KMS-11 (cell line): Measurements from ENCODE around the gene ANKHD1.

Experiments used
- H2AFZ ChIP-seq: fragments of 200-600 bp; sonication (generic); 2 replicates; pipeline ENCODE4 v1.6.1; 2016; ENCODE audit warnings: antibody characterized with exemption, mixed run types, low read depth
- H3K27ac ChIP-seq: fragments of 200-600 bp; sonication (generic); 2 replicates; pipeline ENCODE4 v1.6.1; 2016; ENCODE audit warnings: mild to moderate bottlenecking, mixed run types
- H3K27me3 ChIP-seq: fragments of 200-600 bp; sonication (generic); 2 replicates; pipeline ENCODE4 v1.6.1; 2017; ENCODE audit warnings: mild to moderate bottlenecking, low read depth, mixed run types, moderate library complexity; ENCODE audit not compliant: insufficient read depth
- H3K36me3 ChIP-seq: fragments of 200-600 bp; sonication (generic); 2 replicates; pipeline ENCODE4 v1.6.1; 2017; ENCODE audit warnings: mild to moderate bottlenecking, mixed run types; ENCODE audit not compliant: insufficient read depth
- H3K4me1 ChIP-seq: fragments of 200-600 bp; sonication (generic); 2 replicates; pipeline ENCODE4 v1.6.1; 2016; ENCODE audit warnings: mild to moderate bottlenecking, low read depth, mixed run types; ENCODE audit not compliant: poor library complexity, severe bottlenecking
- H3K4me2 ChIP-seq: fragments of 200-600 bp; sonication (generic); 2 replicates; pipeline ENCODE4 v1.7.0; 2016; ENCODE audit warnings: mild to moderate bottlenecking, mixed run types
- H3K4me3 ChIP-seq: fragments of 200-600 bp; sonication (generic); IDR thresholded peaks from 2 replicates; pipeline ENCODE4 v1.6.1; 2017; ENCODE audit warnings: low read depth, low read length, mixed read lengths; ENCODE audit not compliant: insufficient read depth
- H3K79me2 ChIP-seq: fragments of 200-600 bp; sonication (generic); 2 replicates; pipeline ENCODE4 v1.6.1; 2016; ENCODE audit warnings: low read depth, mixed run types; ENCODE audit not compliant: insufficient read depth
- H3K9ac ChIP-seq: fragments of 200-600 bp; sonication (generic); 2 replicates; pipeline ENCODE4 v1.6.1; 2016; ENCODE audit warnings: mild to moderate bottlenecking, mixed run types
- H4K20me1 ChIP-seq: fragments of 200-600 bp; sonication (generic); 2 replicates; pipeline ENCODE4 v1.6.1; 2016; ENCODE audit warnings: mild to moderate bottlenecking, mixed run types; ENCODE audit not compliant: insufficient read depth
- TF ChIP-seq, protein P1 (sequence below): fragments of 200-600 bp; sonication (generic); conservative IDR thresholded peaks from 2 replicates; pipeline ENCODE4 v1.6.1; 2017; ENCODE audit warnings: low read depth, mild to moderate bottlenecking, antibody characterized with exemption, low read length, moderate library complexity, mixed read lengths

Gene ANKHD1

GRCh38 chr5:140549237-140550144, 147.9 kb downstream of the ANKHD1 start:
- TF ChIP-seq, protein P1, sequence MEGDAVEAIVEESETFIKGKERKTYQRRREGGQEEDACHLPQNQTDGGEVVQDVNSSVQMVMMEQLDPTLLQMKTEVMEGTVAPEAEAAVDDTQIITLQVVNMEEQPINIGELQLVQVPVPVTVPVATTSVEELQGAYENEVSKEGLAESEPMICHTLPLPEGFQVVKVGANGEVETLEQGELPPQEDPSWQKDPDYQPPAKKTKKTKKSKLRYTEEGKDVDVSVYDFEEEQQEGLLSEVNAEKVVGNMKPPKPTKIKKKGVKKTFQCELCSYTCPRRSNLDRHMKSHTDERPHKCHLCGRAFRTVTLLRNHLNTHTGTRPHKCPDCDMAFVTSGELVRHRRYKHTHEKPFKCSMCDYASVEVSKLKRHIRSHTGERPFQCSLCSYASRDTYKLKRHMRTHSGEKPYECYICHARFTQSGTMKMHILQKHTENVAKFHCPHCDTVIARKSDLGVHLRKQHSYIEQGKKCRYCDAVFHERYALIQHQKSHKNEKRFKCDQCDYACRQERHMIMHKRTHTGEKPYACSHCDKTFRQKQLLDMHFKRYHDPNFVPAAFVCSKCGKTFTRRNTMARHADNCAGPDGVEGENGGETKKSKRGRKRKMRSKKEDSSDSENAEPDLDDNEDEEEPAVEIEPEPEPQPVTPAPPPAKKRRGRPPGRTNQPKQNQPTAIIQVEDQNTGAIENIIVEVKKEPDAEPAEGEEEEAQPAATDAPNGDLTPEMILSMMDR = no peak
- Histone ChIP-seq H3K36me3 (no peaks in the 10 kb centered on the region), H2AFZ (no peak overlapping the region), H3K27me3 (no peaks in the 10 kb centered on the region), H4K20me1 (no peaks in the 10 kb centered on the region), H3K79me2 (peaks cover 25% of the 10 kb centered on the region; the same call in 1 of the 2 replicates), H3K9ac (no peak overlapping the region), H3K27ac (no peak overlapping the region; the same call in 1 of the 2 replicates), H3K4me2 (no peak overlapping the region), H3K4me3 (no peak overlapping the region), H3K4me1 (peaks cover 17% of the 10 kb centered on the region)

GRCh38 chr5:140550147-140551079, 148.8 kb downstream of the ANKHD1 start:
- H3K36me3 ChIP-seq = no peaks in the 10 kb centered on the region
- TF ChIP-seq, protein P1 = no peak
- no peak overlapping the region for H3K9ac ChIP-seq
- H3K27me3 ChIP-seq = no peaks in the 10 kb centered on the region
- no peak overlapping the region; the same call in 1 of the 2 replicates for H3K27ac ChIP-seq
- peaks cover 34% of the 10 kb centered on the region for H3K79me2 ChIP-seq
- H4K20me1 ChIP-seq = no peaks in the 10 kb centered on the region
- H2AFZ ChIP-seq = no peak overlapping the region
- H3K4me2 ChIP-seq = no peak overlapping the region
- no peak overlapping the region for H3K4me3 ChIP-seq
- H3K4me1 ChIP-seq = peaks cover 26% of the 10 kb centered on the region

DNA sequence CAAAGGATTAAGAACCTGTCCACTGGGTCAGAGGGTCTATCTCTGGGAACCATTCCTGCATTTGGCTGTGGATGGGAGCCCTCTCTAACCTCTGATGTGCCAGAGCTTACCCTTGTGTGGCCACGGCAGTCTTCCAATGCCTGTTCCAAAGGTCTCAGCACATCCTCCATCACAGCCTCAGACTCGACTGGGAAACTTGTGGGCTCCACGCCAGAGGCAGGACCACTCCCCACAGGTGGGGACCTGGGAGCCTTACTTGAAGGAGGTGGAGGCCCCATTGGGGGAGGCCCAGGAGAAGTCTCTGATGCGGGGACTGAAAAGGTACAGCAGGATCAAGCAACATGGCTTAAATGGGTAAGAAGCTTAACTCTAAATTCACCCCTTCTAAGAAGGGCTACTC, 150.2 kb downstream of the ANKHD1 start:
- Histone ChIP-seq H3K27ac (no peak overlapping the region), H3K9ac (no peak overlapping the region), H3K79me2 (peaks cover 49% of the 10 kb centered on the region), H3K4me2 (no peak overlapping the region), H2AFZ (no peak overlapping the region), H3K27me3 (no peaks in the 10 kb centered on the region), H3K36me3 (no peaks in the 10 kb centered on the region), H3K4me3 (no peak overlapping the region), H3K4me1 (peaks cover 36% of the 10 kb centered on the region), H4K20me1 (no peaks in the 10 kb centered on the region)
- TF ChIP-seq, protein P1 = no peak

- no peak overlapping the region for H3K9ac ChIP-seq
- H2AFZ ChIP-seq = no peak overlapping the region
- no peaks in the 10 kb centered on the region for H3K27me3 ChIP-seq
- TF ChIP-seq, protein P1 = no peak
- no peaks in the 10 kb centered on the region for H3K36me3 ChIP-seq
- no peaks in the 10 kb centered on the region for H4K20me1 ChIP-seq
- peaks cover 50% of the 10 kb centered on the region for H3K79me2 ChIP-seq
- H3K4me3 ChIP-seq = no peak overlapping the region
- H3K4me1 ChIP-seq = peaks cover 42% of the 10 kb centered on the region
- H3K4me2 ChIP-seq = 0 out of 2 replicates have a peak overlapping the region, but pooled peaks have one; percentile 5
- no peak overlapping the region for H3K27ac ChIP-seq
Measured at GRCh38 chr5:140553657-140554056, 152.0 kb downstream of the ANKHD1 start.
